ENCODE data around the gene COL25A1.
"Not testable (repeated sequence)": the region's sequence is repeated elsewhere in the genome, so short reads cannot be mapped to it uniquely, and the experiment has no call there.

Gene COL25A1

DNA sequence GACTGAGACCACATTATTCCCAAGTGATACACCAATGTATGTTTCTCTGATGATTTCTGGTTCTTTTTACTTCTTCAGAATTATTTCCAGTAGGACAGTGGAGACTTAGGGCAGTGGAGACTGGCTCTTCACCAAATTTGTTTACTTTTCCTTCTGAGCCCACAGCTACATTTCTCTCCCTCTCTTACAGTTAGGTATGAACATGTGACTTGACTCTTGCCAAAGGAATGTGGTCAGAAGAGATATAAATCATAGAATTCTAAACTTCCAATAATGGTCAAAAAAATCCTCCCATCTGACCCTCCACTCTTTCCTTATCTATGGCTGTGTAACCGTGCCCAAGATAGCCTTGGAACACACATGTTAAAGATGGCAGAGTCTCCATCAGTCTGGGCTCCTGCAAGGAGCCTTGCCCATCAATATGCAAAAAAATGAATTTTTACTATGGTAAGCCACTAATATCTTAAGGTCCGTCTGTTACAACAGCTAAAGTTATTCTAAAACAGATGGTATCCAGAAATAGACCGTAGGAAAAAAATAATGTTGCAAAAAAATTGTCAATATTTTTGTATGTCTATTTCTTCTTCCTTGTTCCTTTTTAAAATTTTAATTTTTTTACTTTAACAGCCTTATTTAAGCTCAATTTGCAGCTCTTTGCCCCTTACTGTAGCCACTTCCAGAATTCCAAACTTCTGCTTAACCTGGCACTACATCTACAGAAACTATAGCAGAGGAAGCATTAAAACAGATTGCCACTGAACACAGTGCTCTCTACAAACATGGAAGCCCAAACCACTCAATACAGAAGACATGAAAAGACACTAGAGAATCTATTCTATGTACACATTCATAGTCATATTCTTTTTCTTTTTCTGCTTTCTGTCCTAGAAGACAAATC, 260.7 kb downstream of the COL25A1 start:
- Histone ChIP-seq H3K27me3 (ENCODE audit: control insufficient read depth, insufficient read depth, low read length) (no peaks in the 10 kb centered on the region), H3K4me3 (ENCODE audit: low read depth, low read length) (no peak overlapping the region), H3K4me1 (ENCODE audit: control insufficient read depth, insufficient read depth, low read length) (no peaks in the 10 kb centered on the region)

DNA sequence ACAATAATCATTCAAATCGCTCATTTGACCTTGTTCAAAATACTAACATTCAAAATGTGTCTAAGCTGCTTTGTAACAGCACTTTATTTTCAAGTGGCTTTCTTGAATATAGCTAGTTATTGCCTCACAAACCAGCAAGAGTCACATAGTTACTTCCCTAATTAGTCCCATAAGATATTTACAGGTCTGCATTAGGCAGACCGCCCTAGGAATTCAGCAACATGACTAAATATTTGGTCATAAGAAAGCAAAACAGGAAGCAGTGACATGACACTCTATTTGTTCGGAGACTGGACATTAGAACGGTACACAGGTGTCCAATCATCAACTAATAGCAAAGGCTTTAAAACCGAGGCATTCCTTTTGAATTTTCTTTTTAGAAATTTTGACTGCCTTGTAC, 262.0 kb downstream of the COL25A1 start:
- no peaks in the 10 kb centered on the region for H3K9me3 ChIP-seq (ENCODE audit: control insufficient read depth, insufficient read depth, low read length)
- no peaks in the 10 kb centered on the region for H3K36me3 ChIP-seq (ENCODE audit: control insufficient read depth, insufficient read depth, low read length)
- no peak overlapping the region for H3K4me3 ChIP-seq (ENCODE audit: low read depth, low read length)
- H3K4me1 ChIP-seq (ENCODE audit: control insufficient read depth, insufficient read depth, low read length): no peaks in the 10 kb centered on the region
- no peak overlapping the region for H3K9ac ChIP-seq (ENCODE audit: low read depth, low read length)
- no peaks in the 10 kb centered on the region for H3K27me3 ChIP-seq (ENCODE audit: control insufficient read depth, insufficient read depth, low read length)

More for the DNA sequence above, 260.7 kb downstream of the COL25A1 start:
- Histone ChIP-seq H3K36me3 (ENCODE audit: control insufficient read depth, insufficient read depth, low read length) (no peaks in the 10 kb centered on the region), H3K9me3 (ENCODE audit: control insufficient read depth, insufficient read depth, low read length) (no peaks in the 10 kb centered on the region), H3K9ac (ENCODE audit: low read depth, low read length) (no peak overlapping the region)

DNA sequence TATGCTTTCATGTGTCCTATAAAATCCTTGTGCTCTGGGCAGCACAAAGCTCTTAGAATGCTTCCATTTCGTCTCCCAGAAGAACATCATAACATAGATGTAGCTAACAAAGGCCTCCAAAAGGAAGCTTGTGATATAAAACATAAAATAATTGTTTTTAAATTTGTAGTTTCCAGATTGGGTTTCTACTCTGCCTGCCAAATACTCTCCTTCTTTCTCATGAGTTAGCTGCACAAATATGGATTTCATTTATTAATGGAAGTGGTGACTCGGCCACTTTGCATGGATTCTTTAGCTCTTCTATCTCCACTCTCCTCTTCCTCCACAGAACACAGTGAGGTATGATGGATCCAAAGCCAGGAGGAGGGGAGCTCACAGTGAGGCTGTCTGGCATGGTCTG, 265.4 kb downstream of the COL25A1 start:
- no peaks in the 10 kb centered on the region for H3K9me3 ChIP-seq (ENCODE audit: control insufficient read depth, insufficient read depth, low read length)
- H3K36me3 ChIP-seq (ENCODE audit: control insufficient read depth, insufficient read depth, low read length): no peaks in the 10 kb centered on the region
- no peak overlapping the region for H3K4me3 ChIP-seq (ENCODE audit: low read depth, low read length)
- no peak overlapping the region for H3K9ac ChIP-seq (ENCODE audit: low read depth, low read length)
- no peaks in the 10 kb centered on the region for H3K4me1 ChIP-seq (ENCODE audit: control insufficient read depth, insufficient read depth, low read length)
- H3K27me3 ChIP-seq (ENCODE audit: control insufficient read depth, insufficient read depth, low read length): no peaks in the 10 kb centered on the region

DNA sequence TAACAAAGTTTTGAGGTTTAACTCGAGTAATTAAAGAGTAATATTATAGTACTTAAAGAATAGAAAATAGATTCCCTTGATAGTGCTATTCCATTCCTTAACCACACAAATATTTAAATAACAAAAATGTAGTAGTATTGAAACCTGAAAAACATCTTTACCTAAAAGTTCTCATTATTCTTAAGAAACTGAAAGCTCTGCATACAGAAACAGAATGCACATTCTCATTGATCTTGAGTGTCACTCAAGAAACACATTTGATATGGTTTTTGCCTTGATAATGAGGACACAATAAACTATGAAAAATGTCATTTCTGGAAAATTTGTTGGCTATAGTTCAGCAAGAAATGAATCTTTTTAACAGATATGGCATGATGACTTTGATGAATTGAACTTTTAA, 268.5 kb downstream of the COL25A1 start:
- no peaks in the 10 kb centered on the region for H3K9me3 ChIP-seq (ENCODE audit: control insufficient read depth, insufficient read depth, low read length)
- H3K36me3 ChIP-seq (ENCODE audit: control insufficient read depth, insufficient read depth, low read length): no peaks in the 10 kb centered on the region
- no peaks in the 10 kb centered on the region for H3K27me3 ChIP-seq (ENCODE audit: control insufficient read depth, insufficient read depth, low read length)
- H3K4me1 ChIP-seq (ENCODE audit: control insufficient read depth, insufficient read depth, low read length): no peaks in the 10 kb centered on the region
- H3K4me3 ChIP-seq (ENCODE audit: low read depth, low read length): no peak overlapping the region
- no peak overlapping the region for H3K9ac ChIP-seq (ENCODE audit: low read depth, low read length)

DNA sequence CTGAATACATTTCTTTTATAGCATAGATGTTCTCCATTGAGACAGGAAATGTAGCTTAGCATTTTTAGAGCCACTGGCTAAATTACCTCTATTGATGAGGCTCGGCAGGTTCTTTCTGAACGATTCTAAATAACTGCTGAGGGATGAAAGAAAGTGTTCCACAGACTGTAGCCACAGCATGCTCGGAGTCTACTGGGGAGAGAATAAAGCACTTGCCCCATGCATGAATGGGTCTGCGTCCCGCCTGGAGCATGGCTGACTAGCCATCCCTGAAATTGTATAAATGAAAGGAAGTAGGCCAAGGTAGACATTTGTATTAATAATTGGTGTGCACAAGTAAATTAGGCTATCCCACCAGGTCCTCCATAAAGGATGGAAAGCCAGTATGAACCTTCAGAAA, 269.8 kb downstream of the COL25A1 start:
- no peaks in the 10 kb centered on the region for H3K9me3 ChIP-seq (ENCODE audit: control insufficient read depth, insufficient read depth, low read length)
- H3K27me3 ChIP-seq (ENCODE audit: control insufficient read depth, insufficient read depth, low read length): no peaks in the 10 kb centered on the region
- no peaks in the 10 kb centered on the region for H3K4me1 ChIP-seq (ENCODE audit: control insufficient read depth, insufficient read depth, low read length)
- no peak overlapping the region for H3K9ac ChIP-seq (ENCODE audit: low read depth, low read length)
- no peaks in the 10 kb centered on the region for H3K36me3 ChIP-seq (ENCODE audit: control insufficient read depth, insufficient read depth, low read length)
- H3K4me3 ChIP-seq (ENCODE audit: low read depth, low read length): no peak overlapping the region

DNA sequence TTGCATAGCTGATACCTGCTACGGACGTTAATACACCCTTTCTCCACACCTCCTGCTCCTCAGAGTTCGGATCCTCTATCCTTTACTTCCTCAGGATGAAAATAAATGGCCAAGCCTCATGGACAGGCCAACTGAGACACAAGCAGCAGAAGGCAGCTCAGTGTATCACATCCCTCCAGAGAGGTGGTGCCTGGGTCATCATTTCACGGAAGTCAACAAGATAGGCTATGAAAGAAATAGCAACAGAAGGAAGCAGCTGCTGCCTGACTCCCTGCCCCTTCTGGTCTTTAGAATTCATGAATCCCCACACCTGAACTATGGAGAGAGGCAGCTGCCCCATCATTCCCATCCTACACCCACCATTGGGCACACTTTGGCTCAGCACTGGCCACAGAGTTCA, 272.5 kb downstream of the COL25A1 start:
- no peak overlapping the region for H3K9ac ChIP-seq (ENCODE audit: low read depth, low read length)
- H3K36me3 ChIP-seq (ENCODE audit: control insufficient read depth, insufficient read depth, low read length): no peaks in the 10 kb centered on the region
- no peak overlapping the region for H3K4me3 ChIP-seq (ENCODE audit: low read depth, low read length)
- no peaks in the 10 kb centered on the region for H3K4me1 ChIP-seq (ENCODE audit: control insufficient read depth, insufficient read depth, low read length)
- H3K9me3 ChIP-seq (ENCODE audit: control insufficient read depth, insufficient read depth, low read length): no peaks in the 10 kb centered on the region
- H3K27me3 ChIP-seq (ENCODE audit: control insufficient read depth, insufficient read depth, low read length): no peaks in the 10 kb centered on the region

DNA sequence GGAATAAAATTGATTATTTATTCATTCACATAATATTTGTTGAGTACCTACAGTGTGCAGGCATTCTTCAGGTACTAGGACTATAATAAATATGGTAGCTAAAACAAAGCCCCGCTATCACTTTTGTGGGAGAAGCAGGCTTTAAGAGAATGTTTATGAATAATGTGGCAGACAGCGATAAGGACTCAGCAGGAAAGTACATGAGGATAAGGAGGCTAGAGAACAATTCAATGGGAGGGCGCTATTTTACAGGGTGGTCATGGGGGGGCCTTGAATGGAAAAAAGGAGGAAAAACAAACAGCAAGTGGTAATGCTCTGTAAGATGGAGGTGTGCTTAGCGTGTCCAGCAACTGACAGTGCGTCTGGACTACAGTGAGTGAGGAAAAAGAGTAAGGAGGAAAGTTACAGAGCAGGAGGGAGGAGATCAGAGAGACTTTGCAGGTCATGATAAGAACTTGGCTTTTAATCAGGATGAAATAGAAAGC, 275.4 kb downstream of the COL25A1 start:
- H3K4me3 ChIP-seq (ENCODE audit: low read depth, low read length): no peak overlapping the region

DNA sequence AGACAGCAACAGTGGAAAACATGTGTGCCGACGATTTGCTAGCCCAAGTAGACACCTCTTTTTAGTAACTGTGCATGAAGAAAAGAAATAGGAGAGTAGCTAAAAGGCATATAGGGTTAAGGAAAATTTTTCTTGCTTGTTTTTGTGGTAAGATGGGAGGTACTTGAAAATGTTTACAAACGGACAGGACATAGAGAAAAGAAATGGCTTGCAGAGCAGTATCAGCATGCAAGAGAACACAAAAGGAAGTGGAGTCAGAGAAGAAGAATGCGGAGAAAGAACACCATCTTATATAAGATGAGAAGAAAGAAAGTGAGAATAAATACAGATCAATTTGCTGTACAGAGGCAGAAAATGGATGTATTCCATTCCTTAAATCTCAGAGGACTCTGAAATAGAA, 275.9 kb downstream of the COL25A1 start:
- no peaks in the 10 kb centered on the region for H3K27me3 ChIP-seq (ENCODE audit: control insufficient read depth, insufficient read depth, low read length)
- no peaks in the 10 kb centered on the region for H3K9me3 ChIP-seq (ENCODE audit: control insufficient read depth, insufficient read depth, low read length)
- no peak overlapping the region for H3K9ac ChIP-seq (ENCODE audit: low read depth, low read length)

More for the DNA sequence above, 275.4 kb downstream of the COL25A1 start:
- Histone ChIP-seq H3K4me1 (ENCODE audit: control insufficient read depth, insufficient read depth, low read length) (no peaks in the 10 kb centered on the region), H3K36me3 (ENCODE audit: control insufficient read depth, insufficient read depth, low read length) (no peaks in the 10 kb centered on the region), H3K9me3 (ENCODE audit: control insufficient read depth, insufficient read depth, low read length) (no peaks in the 10 kb centered on the region), H3K9ac (ENCODE audit: low read depth, low read length) (no peak overlapping the region), H3K27me3 (ENCODE audit: control insufficient read depth, insufficient read depth, low read length) (no peaks in the 10 kb centered on the region)

DNA sequence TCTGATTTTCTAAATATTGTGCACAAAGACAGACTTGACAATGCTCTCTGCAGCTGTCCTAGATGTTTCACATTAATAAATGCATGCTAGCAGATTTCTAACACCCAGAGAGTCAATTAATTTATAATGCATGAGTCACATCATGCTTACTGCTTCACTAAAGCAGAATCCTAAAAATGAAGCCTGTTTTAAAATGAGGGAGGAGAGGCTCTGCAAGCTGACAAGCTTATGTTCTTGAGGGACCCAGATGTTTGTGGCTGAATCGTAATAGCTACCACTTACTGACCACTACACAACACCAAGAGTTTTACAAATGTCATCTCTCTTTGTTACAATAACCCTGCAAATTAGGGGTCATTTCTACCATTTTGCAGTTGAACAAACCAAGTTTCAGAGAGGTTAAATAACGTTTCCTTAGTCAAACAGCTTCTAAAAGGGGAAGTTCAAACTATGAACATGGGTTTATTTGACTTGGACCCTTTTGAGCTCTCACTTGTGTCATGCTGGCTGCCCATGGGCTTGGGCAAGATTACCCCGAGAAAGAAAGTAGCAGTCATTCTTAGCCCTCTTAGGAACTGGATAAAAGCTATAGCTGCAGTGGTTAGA, 276.9 kb downstream of the COL25A1 start:
- no peak overlapping the region for H3K4me3 ChIP-seq (ENCODE audit: low read depth, low read length)
- no peaks in the 10 kb centered on the region for H3K27me3 ChIP-seq (ENCODE audit: control insufficient read depth, insufficient read depth, low read length)
- H3K9me3 ChIP-seq (ENCODE audit: control insufficient read depth, insufficient read depth, low read length): no peaks in the 10 kb centered on the region
- no peak overlapping the region for H3K9ac ChIP-seq (ENCODE audit: low read depth, low read length)
- no peaks in the 10 kb centered on the region for H3K4me1 ChIP-seq (ENCODE audit: control insufficient read depth, insufficient read depth, low read length)
- no peaks in the 10 kb centered on the region for H3K36me3 ChIP-seq (ENCODE audit: control insufficient read depth, insufficient read depth, low read length)

More for the DNA sequence above, 275.9 kb downstream of the COL25A1 start:
- H3K4me1 ChIP-seq (ENCODE audit: control insufficient read depth, insufficient read depth, low read length): no peaks in the 10 kb centered on the region
- no peak overlapping the region for H3K4me3 ChIP-seq (ENCODE audit: low read depth, low read length)
- H3K36me3 ChIP-seq (ENCODE audit: control insufficient read depth, insufficient read depth, low read length): no peaks in the 10 kb centered on the region

DNA sequence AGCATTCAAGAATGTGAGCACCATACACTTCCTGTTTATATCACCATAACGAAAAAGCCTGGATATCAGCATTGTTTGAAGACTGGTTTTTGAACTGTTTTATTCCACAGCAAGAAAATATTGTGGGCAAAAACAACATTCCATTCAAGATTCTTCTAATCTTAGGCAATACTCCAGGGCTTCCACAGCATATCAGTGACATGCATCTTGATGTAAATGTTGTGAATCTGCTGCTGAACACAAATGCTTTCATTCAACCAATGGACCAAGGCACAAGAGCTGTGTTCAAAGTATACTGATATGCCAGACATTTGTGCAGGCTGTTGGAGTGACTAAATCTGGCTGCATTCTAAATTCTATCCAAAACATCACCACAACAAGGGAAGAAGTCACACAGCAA, 279.5 kb downstream of the COL25A1 start:
- H3K4me1 ChIP-seq (ENCODE audit: control insufficient read depth, insufficient read depth, low read length): no peaks in the 10 kb centered on the region
- H3K27me3 ChIP-seq (ENCODE audit: control insufficient read depth, insufficient read depth, low read length): no peaks in the 10 kb centered on the region
- H3K9ac ChIP-seq (ENCODE audit: low read depth, low read length): no peak overlapping the region
- H3K36me3 ChIP-seq (ENCODE audit: control insufficient read depth, insufficient read depth, low read length): no peaks in the 10 kb centered on the region
- no peak overlapping the region for H3K4me3 ChIP-seq (ENCODE audit: low read depth, low read length)
- no peaks in the 10 kb centered on the region for H3K9me3 ChIP-seq (ENCODE audit: control insufficient read depth, insufficient read depth, low read length)

DNA sequence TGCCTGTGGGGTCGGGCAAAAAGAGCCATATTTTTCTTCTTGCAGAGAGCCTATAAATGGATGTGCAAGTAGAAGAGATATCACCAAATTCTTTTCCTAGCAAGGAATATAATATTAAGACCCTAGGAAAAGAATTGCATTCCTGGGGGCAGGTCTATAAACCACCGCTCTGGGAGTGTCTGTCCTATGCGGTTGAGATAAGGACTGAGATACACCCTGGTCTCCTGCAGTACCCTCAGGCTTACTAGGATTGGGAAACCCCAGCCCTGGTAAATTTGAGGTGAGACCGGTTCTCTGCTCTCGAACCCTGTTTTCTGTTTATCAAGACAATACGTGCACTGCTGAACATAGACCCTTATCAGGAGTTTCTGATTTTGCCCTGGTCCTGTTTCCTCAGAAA, 280.8 kb downstream of the COL25A1 start:
- not testable (repeated sequence) for H3K9me3 ChIP-seq (ENCODE audit: control insufficient read depth, insufficient read depth, low read length); H3K4me3 ChIP-seq (ENCODE audit: low read depth, low read length); H3K4me1 ChIP-seq (ENCODE audit: control insufficient read depth, insufficient read depth, low read length); H3K36me3 ChIP-seq (ENCODE audit: control insufficient read depth, insufficient read depth, low read length); H3K9ac ChIP-seq (ENCODE audit: low read depth, low read length); H3K27me3 ChIP-seq (ENCODE audit: control insufficient read depth, insufficient read depth, low read length)

DNA sequence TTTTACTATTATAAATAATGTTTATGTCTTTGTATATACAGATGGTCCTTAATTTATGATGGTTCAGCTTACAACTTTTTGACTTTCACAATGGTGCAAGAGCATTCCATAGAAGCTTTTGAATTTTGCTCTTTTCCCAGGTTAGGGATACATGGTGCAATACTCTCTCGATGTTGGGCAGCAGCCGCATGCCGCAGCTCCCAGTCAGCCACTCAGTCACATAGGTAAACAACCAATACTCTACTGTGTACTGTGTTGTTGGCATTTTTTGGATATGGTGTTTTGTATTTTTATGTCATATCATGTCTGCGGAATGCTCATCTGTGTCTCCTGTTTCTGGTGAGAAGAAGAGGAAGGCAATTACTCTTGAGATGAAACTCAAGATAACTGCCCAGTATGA, 281.6 kb downstream of the COL25A1 start:
- Histone ChIP-seq H3K36me3 (ENCODE audit: control insufficient read depth, insufficient read depth, low read length) (no peaks in the 10 kb centered on the region), H3K4me1 (ENCODE audit: control insufficient read depth, insufficient read depth, low read length) (no peaks in the 10 kb centered on the region), H3K27me3 (ENCODE audit: control insufficient read depth, insufficient read depth, low read length) (no peaks in the 10 kb centered on the region), H3K9ac (ENCODE audit: low read depth, low read length) (no peak overlapping the region), H3K9me3 (ENCODE audit: control insufficient read depth, insufficient read depth, low read length) (no peaks in the 10 kb centered on the region), H3K4me3 (ENCODE audit: low read depth, low read length) (no peak overlapping the region)

Data from iPS-15b (cell line).